Common myeloid progenitor, CD34-positive (primary cell): ENCODE results near the gene RALGPS2.

Experiments
- CTCF ChIA-PET: fragments of 350-600 bp; sonication (Branson Sonifier 250); formaldehyde crosslinking; loops from one replicate; lab custom pipeline; 2021; ENCODE audit warnings: antibody characterized with exemption; lab: Charles Lee
- POLR2A ChIA-PET: fragments of 350-600 bp; sonication (Branson Sonifier 250); formaldehyde crosslinking; loops from one replicate; lab custom pipeline; 2021; ENCODE audit warnings: antibody characterized with exemption; lab: Charles Lee
- DNase-seq, 3 donors: peaks; one replicate each; pipeline versions ENCODE4 v3.0.0 to v3.0.0-alpha.2; 2013
- H3K27ac ChIP-seq, 2 experiments: 1 replicate in 1 of 2; 2 replicates in 1 of 2; pipeline ENCODE4 v1.7.0; 2013; ENCODE audit warnings: inconsistent platforms in 2 of 2, low read length in 2 of 2, mild to moderate bottlenecking in 2 of 2, low read depth in 1 of 2, moderate library complexity in 1 of 2; ENCODE audit not compliant: severe bottlenecking in 2 of 2, insufficient read depth in 1 of 2, poor library complexity in 1 of 2
- H3K27me3 ChIP-seq, 5 experiments: replicated peaks in 2 of 5; 1 replicate in 3 of 5; 2 replicates in 2 of 5; pipeline versions ENCODE4 v1.6.1 to v1.7.0; 2013; ENCODE audit warnings: low read length in 4 of 5, mild to moderate bottlenecking in 2 of 5, moderate library complexity in 2 of 5, inconsistent platforms in 1 of 5; ENCODE audit not compliant: insufficient read depth in 5 of 5, control insufficient read depth in 4 of 5
- H3K36me3 ChIP-seq, 4 experiments: 1 replicate in 2 of 4; 2 replicates in 2 of 4; pipeline versions ENCODE4 v1.6.1 to v1.7.0; 2013; ENCODE audit warnings: low read length in 3 of 4, control low read depth in 1 of 4, mild to moderate bottlenecking in 1 of 4; ENCODE audit not compliant: control insufficient read depth in 4 of 4, insufficient read depth in 4 of 4
- H3K4me1 ChIP-seq, 4 experiments: 1 replicate in 3 of 4; 2 replicates in 1 of 4; pipeline versions ENCODE4 v1.6.1 to v1.7.1; 2013; ENCODE audit warnings: low read length in 3 of 4, mild to moderate bottlenecking in 3 of 4, control low read depth in 1 of 4, inconsistent platforms in 1 of 4, moderate library complexity in 1 of 4; ENCODE audit not compliant: control insufficient read depth in 4 of 4, insufficient read depth in 4 of 4; ENCODE audit errors: control extremely low read depth in 1 of 4
- H3K4me3 ChIP-seq, 7 experiments: 1 replicate in 4 of 7; 2 replicates in 3 of 7; pipeline versions ENCODE4 v1.5.1 to v1.7.0; 2013; ENCODE audit warnings: mild to moderate bottlenecking in 7 of 7, low read length in 6 of 7, moderate library complexity in 6 of 7, inconsistent platforms in 2 of 7, low read depth in 2 of 7, control low read depth in 1 of 7; ENCODE audit not compliant: insufficient read depth in 4 of 7, control insufficient read depth in 1 of 7; ENCODE audit errors: extremely low read depth in 1 of 7
- H3K9me3 ChIP-seq, 5 experiments: 1 replicate in 4 of 5; 2 replicates in 1 of 5; pipeline versions ENCODE4 v1.6.1 to v1.7.1; 2013; ENCODE audit warnings: low read length in 4 of 5, mild to moderate bottlenecking in 2 of 5, inconsistent platforms in 1 of 5, low read depth in 1 of 5, moderate library complexity in 1 of 5; ENCODE audit not compliant: control insufficient read depth in 4 of 5, insufficient read depth in 2 of 5; ENCODE audit errors: control extremely low read depth in 1 of 5
- WGBS: methylation state at CpG from one replicate; pipeline ENCODE4 v1.1.5; 2013; ENCODE audit not compliant: insufficient coverage; 5-methylcytosine and 5-hydroxymethylcytosine counted together

Gene RALGPS2

GRCh38 chr1:178867670-178868069 is 142.6 kb downstream of the RALGPS2 start:
- H3K27me3 ChIP-seq, result no peaks in the 10 kb centered on the region
- no CpG with 5 or more reads among the region's 5 CpGs for WGBS
- H3K4me3 ChIP-seq, result peak overlapping the region in 2 of 7 experiments; percentile 14 to 31

GRCh38 chr1:178868706-178869105 is 143.7 kb downstream of the RALGPS2 start:
- H3K27me3 ChIP-seq, result no peaks in the 10 kb centered on the region
- H3K4me3 ChIP-seq, result no peak overlapping the region
- peaks cover 0 to 3% (median 0%) of the 10 kb centered on the region in 4 experiments for H3K4me1 ChIP-seq
- ChIA-PET POLR2A (no interaction called here), CTCF (no interaction called here)
- no CpG with 5 or more reads among the region's 1 CpG for WGBS
- no peaks in the 10 kb centered on the region for H3K9me3 ChIP-seq
- DNase-seq, result no peak
- H3K36me3 ChIP-seq, result no peaks in the 10 kb centered on the region
- H3K27ac ChIP-seq, result no peak overlapping the region

More at GRCh38 chr1:178867670-178868069, 142.6 kb downstream of the RALGPS2 start:
- Histone ChIP-seq H3K9me3 (no peaks in the 10 kb centered on the region), H3K36me3 (no peaks in the 10 kb centered on the region), H3K4me1 (peaks cover 0 to 3% (median 0%) of the 10 kb centered on the region in 4 experiments), H3K27ac (no peak overlapping the region)
- ChIA-PET CTCF (no interaction called here), POLR2A (interaction anchor here (0.6 kb wide), 1 partner anchor 843 kb away, joined by 4 read pairs; no protein-coding TSS in a partner anchor)
- peak in 2 of 3 donors; percentile 26 to 30 for DNase-seq

DNA sequence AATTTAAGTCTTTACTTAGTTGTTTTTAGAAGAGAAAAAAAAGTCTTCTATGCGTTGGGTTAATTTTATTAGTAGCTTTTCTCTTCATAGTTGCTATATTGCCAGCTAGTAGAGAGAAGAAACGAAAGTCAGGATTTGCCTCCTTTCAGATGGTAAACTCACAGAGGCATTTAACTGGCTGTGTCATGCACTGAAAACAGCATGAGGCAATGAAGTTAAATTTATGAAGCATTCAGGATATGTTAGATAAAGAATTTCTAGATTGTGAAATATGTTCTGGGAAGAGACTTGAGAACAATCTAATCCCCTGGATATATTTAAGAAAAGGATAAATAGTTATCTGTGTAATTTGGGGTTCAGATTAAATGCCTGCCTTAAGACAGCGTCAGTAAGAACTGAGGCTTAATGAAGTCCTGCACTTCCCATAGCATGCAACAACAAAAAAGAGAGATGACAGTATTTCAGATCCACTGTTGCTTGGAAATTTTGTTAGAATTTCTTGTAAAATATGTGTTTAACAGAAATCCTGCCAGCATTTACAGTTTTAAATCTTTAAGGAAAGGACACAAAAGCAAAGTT is 144.2 kb downstream of the RALGPS2 start:
- Histone ChIP-seq H3K4me3 (no peak overlapping the region), H3K27ac (no peak overlapping the region), H3K9me3 (no peaks in the 10 kb centered on the region), H3K4me1 (peaks cover 0 to 3% (median 0%) of the 10 kb centered on the region in 4 experiments), H3K36me3 (no peaks in the 10 kb centered on the region), H3K27me3 (no peaks in the 10 kb centered on the region)
- ChIA-PET POLR2A (no interaction called here), CTCF (interaction anchor here (0.7 kb wide), 1 partner anchor 17 kb away, joined by 3 read pairs; no protein-coding TSS in a partner anchor)
- DNase-seq, result no peak
- 100% methylated on average over 1 of the region's 3 CpGs for WGBS

DNA sequence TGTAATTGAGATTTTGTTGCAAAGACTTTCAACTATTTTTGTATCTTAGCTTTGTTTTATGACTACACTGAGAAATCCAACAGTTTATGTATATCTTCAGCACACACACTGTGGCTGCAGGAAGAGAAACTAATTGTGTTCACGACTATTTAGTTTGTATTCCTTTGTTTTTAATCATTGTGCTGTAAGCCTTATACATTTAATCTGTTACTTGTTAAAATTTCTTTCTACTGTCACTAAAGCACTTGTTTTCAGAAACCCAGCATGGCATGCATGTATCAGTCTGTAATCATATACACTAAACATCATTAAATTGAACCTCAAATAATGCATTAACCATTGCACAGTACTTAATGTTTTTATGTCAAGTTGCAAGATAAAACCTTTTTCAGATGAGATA is 145.2 kb downstream of the RALGPS2 start:
- WGBS, result no CpG with 5 or more reads among the region's 1 CpG
- DNase-seq, result no peak
- Histone ChIP-seq H3K27me3 (no peaks in the 10 kb centered on the region), H3K27ac (no peak overlapping the region), H3K36me3 (no peaks in the 10 kb centered on the region), H3K4me3 (no peak overlapping the region), H3K4me1 (peaks cover 0 to 3% (median 0%) of the 10 kb centered on the region in 4 experiments), H3K9me3 (no peaks in the 10 kb centered on the region)
- ChIA-PET CTCF (interaction anchor here (1.7 kb wide), 1 partner anchor 11 kb away, joined by 4 read pairs; no protein-coding TSS in a partner anchor), POLR2A (no interaction called here)

- Histone ChIP-seq H3K9me3 (no peaks in the 10 kb centered on the region), H3K27ac (no peak within 1 kb of the TSS), H3K4me1 (peaks cover 0 to 3% (median 0%) of the 10 kb centered on the region in 4 experiments), H3K4me3 (no peak within 1 kb of the TSS), H3K27me3 (no peaks in the 10 kb centered on the region), H3K36me3 (no peaks in the 10 kb centered on the region)
- CTCF ChIA-PET, result interaction anchor here (1.7 kb wide), 1 partner anchor 10 kb away, joined by 4 read pairs; no protein-coding TSS in a partner anchor
- POLR2A ChIA-PET, result no interaction called here
- WGBS, result 100% methylated on average over 3 of the region's 4 CpGs
- DNase-seq, result no peak
Observed at GRCh38 chr1:178870944-178871343, 145.9 kb downstream of the RALGPS2 start, which contains the start of gene ANGPTL1. ANGPTL1 (minus strand) TSS chr1:178871077; CDS start chr1:178865776, 5,301 bp downstream.

GRCh38 chr1:178871551-178872320 is 146.7 kb downstream of the RALGPS2 start:
- Histone ChIP-seq H3K4me3 (no peak overlapping the region), H3K27ac (no peak overlapping the region), H3K9me3 (no peaks in the 10 kb centered on the region), H3K4me1 (peaks cover 0 to 3% (median 0%) of the 10 kb centered on the region in 4 experiments), H3K36me3 (no peaks in the 10 kb centered on the region), H3K27me3 (no peaks in the 10 kb centered on the region)
- ChIA-PET POLR2A (no interaction called here), CTCF (interaction anchor here (1.7 kb wide), 1 partner anchor 9 kb away, joined by 4 read pairs; no protein-coding TSS in a partner anchor)
- no peak for DNase-seq

DNA sequence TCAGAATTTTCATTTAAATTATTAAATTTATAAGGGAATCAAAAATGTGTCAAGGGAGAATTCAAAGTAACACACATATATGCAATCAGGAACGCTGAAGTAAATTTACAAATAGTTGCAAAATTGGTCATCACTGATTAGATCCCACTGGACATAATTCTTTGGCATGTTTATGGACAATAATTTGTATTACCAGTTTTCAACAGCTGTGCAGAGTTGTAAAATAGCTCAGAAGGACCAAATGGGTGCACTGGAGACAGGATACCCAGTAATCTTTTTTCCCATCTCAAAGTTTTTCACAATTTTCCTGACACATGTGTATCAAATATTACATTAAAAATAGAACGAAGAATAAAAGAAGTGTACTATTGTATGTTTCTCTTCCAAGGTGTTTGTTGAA is 149.9 kb downstream of the RALGPS2 start:
- POLR2A ChIA-PET, result no interaction called here
- Histone ChIP-seq H3K27me3 (no peaks in the 10 kb centered on the region), H3K36me3 (no peaks in the 10 kb centered on the region), H3K4me3 (no peak overlapping the region), H3K9me3 (no peaks in the 10 kb centered on the region), H3K4me1 (no peaks in the 10 kb centered on the region), H3K27ac (no peak overlapping the region)
- 100% methylated on average over 1 of the region's 2 CpGs for WGBS
- CTCF ChIA-PET, result no interaction called here
- no peak for DNase-seq
